ENCODE results near the gene CNIH1.

DNA sequence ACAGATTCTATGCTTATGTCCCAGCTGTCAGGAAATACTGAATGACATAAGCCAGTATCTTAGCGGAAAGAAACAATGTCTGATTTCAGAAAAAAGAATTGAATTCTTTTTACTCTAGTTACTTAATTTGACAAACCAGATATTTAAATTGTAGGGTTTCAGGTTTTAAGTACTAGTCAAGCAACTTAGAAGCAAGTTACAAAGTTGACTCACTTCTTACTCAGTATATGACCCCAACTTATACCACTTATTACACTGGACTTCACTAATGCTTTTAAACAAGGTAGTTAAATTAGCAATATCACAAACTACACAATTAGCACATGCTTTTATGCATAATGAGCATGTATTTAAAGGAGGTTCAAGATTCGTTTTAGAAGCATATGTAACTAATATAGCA, 40.5 kb upstream of the CNIH1 start:
- TF ChIP-seq, protein P1, sequence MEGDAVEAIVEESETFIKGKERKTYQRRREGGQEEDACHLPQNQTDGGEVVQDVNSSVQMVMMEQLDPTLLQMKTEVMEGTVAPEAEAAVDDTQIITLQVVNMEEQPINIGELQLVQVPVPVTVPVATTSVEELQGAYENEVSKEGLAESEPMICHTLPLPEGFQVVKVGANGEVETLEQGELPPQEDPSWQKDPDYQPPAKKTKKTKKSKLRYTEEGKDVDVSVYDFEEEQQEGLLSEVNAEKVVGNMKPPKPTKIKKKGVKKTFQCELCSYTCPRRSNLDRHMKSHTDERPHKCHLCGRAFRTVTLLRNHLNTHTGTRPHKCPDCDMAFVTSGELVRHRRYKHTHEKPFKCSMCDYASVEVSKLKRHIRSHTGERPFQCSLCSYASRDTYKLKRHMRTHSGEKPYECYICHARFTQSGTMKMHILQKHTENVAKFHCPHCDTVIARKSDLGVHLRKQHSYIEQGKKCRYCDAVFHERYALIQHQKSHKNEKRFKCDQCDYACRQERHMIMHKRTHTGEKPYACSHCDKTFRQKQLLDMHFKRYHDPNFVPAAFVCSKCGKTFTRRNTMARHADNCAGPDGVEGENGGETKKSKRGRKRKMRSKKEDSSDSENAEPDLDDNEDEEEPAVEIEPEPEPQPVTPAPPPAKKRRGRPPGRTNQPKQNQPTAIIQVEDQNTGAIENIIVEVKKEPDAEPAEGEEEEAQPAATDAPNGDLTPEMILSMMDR (IDR thresholded peaks at IDR 0.05), result no peak
- no peak for TF ChIP-seq POLR2A (IDR thresholded peaks at IDR 0.05)
